HG03565 (cell line): ENCODE results near the gene OLAH.

Experiments used
- ATAC-seq: cut with Tn5 transposase; IDR thresholded peaks from one replicate; pipeline ENCODE4 v1.9.1; 2021; ENCODE audit warnings: mild to moderate bottlenecking, moderate library complexity; ENCODE audit not compliant: unreplicated experiment

The OLAH gene

DNA sequence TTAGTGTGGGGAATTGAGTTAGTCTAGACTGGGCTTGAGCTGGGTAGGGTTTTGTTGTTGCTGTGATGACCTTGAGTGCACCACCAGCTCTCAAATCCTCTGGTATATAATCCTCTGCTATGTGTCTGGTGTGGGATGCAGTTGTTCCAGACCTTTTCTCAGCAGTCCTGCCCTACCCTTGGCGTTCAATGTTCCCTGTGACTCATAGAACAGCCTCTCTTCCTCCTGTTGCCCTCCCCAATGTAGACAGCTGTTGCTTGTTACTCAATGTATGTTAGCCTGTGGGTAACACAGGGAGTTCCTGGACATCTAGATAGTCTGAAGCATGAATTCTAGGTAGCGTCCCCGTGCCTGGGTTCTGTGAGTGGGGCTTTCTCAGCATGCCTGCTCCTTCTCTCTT is 25.1 kb downstream of the OLAH start:
- no peak for ATAC-seq

DNA sequence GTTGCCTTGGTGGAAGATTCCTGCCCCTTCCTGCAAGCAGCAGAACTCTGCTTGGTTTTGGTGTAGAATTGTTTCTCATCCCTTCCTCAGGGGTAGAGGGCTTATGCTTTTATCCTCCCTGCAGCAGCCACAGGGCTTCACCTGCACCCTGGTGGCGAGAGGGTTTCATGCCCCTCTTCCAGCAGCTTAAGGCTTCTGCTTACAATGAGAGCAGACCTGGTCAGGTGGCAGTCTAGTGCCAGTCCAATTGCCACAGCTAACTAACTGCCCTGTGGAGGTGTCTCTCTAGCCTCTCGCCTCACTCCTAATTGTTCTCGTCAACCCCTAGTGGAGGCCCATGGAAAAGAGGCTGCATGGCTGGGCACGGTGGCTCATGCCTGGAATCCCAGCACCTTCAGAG is 25.5 kb downstream of the OLAH start:
- ATAC-seq: no peak

- no peak for ATAC-seq
Measured at GRCh38 chr10:15072358-15072757, 28.6 kb downstream of the OLAH start.

- ATAC-seq: no peak
Measured at GRCh38 chr10:15075421-15075820, 31.7 kb downstream of the OLAH start.

DNA sequence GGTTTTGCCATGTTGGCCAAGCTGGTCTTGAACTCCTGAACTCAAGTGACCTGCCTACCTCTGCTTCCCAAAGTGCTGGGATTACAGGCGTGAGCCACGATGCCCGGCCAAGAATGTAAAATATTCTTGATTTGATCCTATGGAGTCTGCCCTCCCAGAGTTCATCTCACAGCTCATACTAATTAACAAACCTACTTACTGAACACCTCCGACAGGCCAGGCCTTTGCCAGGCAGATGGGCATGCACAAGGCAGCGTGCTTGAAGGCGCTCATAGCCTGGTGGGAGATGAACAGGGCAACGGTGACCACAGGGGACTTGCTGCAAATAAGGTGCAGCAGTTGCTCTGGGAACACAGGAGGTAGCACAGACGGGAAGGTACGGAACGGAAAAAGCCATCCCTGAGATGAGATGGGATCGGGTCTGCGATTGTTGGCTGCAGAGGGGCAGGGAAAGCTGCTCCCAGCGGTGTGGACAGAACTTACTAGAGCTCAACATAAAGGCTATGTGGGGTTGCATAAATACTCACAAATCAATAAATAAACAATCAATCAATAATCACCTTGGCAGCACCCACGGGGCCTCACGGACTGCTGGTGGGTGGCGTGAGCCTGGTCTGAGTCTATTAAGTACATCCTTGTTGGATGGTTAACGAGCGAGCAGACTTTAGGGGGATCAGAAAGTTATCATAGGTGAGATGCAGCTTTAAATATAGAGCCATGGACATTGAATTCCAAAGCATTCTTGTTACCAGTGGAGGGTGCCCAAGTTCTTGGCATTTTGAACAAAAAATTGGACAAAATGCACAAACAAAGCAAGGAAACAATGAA is 40.1 kb downstream of the OLAH start:
- no peak for ATAC-seq

- no peak for ATAC-seq
Measured at GRCh38 chr10:15084502-15084922, 40.8 kb downstream of the OLAH start.

DNA sequence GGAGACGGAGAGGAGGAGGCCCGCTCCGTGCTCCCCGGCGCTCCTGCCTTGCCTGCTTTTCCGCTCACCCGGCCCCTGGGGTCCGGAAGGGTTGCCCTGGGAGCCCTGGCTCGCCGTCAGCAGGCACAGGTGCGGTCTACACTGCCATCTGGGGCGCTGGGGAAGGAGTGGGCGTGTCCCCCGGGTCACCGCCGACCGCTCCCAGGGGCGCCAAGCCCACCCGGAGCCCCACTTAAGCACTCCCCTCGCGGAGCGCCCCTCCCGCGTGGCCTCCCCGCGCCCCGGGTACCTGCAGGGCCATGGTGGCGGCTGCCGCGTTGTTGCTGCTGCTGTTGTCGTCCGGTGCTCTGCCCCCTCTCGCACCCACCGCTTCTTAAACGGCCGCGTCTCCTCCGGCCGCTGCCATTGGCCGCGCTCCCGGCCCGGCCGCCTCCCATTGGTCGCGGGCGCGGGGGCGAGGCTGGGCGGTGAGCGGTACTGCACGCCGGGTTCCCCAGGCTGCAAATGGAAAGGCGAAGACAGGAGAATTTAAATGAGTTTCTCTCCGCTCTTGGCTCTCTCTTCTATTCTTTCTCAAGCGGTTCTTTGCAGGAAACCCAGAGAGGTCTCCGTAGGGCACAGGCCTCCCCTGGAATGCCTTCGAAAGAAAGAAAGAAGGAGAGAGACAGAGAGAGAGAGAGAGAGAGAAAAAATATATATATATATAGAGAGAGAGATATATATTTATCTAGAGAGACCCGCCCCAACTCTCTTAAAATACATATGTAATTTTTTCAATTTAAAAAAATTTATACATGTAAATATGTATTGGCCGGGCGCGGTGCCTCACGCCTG is 44.9 kb downstream of the OLAH start, which contains the start of gene ACBD7:
Gene ACBD7, minus strand, starts transcription at position 349 of the 834 bp plus-strand sequence. Its CDS starts 48 bp downstream, at position 301.
- peak; percentile 93 for ATAC-seq

- no peak for ATAC-seq
Measured at GRCh38 chr10:15091418-15091817, 47.7 kb downstream of the OLAH start.

DNA sequence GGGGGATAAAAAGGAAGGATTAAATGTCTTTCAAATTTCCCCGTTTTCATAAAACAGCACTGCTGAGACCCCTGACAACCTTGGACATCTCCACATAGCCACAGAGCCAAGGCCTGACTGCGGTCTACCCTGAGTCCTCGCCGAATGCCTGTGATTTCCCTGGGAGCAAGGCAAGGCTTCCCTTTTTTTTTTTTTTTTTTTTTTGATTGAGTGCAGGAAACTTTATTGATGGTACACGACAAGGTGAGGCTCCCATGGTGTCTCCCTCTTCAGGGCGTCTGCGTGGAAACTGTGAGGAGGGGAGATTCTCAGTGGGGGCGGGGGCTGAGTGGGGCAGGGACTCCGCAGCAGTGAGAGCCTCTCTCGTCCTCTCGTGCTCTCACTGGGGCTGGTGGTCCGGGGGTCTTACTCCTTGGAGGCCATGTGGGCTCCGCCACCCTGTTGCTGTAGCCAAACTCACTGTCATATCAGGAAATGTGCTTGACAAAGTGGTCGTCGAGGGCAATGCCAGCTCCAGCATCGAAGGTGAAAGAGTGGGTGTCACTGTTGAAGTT is 49.2 kb downstream of the OLAH start:
- no peak for ATAC-seq

- ATAC-seq: peak; percentile 3
Measured at GRCh38 chr10:15096661-15097010, 52.9 kb downstream of the OLAH start.

DNA sequence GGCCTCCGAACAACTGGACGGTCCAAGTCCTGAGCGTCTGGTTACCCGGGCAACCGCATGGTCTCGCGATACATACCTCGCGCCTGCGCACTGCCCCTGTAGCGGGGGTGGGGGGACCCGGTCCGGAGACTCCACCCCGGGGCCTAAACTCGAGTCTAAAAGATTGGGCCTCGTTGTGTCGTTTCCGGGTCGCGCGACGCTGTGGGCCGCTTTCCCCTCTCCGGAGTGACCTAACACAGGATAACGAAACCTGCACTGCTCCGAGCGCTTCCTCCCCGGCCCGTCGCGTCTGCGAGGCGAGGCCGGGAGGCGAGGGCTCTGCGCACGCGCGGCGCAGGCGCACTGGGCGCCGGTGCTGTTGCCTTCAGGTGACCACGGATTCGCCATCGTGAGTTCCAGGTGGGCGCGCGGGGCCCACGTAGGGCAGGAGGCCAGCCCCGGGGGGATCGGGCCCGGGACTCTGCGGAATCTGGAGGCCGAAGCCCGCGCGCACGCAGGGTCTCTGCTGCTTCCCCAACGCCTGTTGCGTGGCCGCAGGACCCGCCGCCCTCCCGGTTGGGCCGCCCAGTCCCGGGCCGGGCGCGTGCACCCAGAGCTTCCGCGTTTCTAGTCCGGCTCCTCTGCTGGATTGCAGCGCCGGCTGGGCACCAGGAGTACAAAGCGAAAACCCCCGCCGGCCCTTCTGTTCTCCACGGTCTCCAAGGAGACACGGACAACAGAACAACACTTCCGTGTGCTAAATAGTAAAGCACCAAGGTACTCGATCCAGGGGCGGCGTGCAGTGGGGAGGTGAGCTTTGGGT is 53.5 kb downstream of the OLAH start, which contains the start of gene RPP38:
Gene RPP38, plus strand, starts transcription at position 345 of the 802 bp plus-strand sequence. CDS start 5,960 bp downstream, outside the sequence.
- ATAC-seq: peak; percentile 79

- no peak for ATAC-seq
Measured at GRCh38 chr10:15099886-15100285, 56.1 kb downstream of the OLAH start.

DNA sequence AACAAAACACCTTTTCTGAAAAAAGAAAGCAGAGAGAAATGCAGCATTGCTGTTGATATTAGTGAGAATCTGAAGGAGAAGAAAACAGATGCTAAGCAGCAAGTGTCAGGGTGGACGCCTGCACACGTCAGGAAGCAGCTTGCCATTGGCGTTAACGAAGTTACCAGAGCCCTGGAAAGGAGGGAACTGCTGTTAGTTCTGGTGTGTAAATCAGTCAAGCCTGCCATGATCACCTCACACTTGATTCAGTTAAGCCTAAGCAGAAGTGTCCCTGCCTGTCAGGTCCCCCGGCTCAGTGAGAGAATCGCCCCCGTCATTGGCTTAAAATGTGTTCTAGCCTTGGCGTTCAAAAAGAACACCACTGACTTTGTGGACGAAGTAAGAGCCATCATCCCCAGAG is 59.8 kb downstream of the OLAH start:
- no peak for ATAC-seq

DNA sequence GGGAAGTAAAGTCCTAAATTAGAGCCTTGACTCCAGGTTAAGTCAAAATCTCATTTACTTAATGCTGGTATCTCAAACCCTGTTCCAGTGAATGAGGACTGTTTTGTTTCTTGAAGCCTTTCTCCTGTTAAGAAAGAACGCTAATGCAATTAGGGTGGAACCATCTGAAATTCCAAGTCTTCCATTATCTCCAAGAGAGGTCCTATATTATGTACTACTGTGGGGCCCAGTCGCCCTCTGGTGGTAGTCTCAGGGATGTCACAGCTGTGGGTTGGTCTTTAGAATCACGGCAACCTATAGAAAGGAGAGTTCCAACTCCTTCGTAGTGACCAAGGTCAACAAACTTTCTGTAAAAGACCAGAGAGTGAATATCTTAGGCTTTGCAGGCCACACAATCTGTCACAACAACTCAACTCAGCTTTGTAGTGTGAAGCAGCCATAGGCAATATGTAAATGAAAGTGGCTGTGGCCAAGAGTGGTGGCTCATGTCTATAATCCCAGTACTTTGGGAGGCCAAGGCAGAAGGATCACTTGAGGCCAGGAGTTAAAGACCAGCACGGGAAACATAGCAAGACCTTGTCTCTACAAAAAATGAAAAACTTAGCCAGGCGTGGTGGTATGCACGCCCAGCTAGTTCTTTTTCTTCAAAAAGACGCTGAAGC is 62.7 kb downstream of the OLAH start:
- peak; percentile 90 for ATAC-seq

GRCh38 chr10:15112657-15113056 is 68.9 kb downstream of the OLAH start:
- ATAC-seq: no peak

DNA sequence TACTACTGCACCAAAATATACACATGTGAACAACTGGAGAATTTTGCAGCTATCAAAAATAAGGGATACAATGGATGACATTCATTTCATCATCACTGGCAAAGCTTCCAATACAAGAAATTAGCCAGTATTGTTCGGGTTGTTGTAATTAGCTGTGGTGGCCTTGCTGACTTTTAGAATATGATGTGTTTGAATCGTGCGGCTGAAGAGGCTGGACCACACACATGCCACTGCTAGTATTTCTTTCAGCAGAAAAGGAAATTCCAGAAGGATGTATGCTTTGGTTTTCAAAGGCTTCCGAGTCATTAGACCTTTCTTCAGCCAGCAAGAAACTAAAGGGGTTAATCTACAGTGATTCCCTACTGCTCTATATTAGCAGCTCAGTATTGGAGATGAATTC is 70.0 kb downstream of the OLAH start:
- no peak for ATAC-seq

GRCh38 chr10:15116225-15116624 is 72.5 kb downstream of the OLAH start:
- ATAC-seq: no peak

DNA sequence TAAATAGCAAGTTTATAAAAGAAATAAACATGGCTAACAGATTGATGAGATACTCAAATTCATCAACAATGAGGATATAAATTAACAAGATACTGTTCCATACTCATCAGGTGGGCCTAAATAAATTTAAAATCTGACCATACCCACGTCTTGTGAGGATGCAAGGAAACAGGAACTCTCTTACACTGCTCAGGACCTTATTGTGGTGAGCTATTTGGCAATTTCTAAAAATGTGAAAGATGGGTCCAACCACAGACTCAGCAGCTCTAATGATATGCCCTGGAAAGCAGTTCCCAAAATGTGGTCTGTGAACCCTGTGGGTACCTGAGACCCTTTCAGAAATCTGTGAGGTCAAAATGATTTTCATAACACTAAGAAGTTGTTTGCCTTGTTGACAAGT is 74.9 kb downstream of the OLAH start:
- ATAC-seq: no peak

DNA sequence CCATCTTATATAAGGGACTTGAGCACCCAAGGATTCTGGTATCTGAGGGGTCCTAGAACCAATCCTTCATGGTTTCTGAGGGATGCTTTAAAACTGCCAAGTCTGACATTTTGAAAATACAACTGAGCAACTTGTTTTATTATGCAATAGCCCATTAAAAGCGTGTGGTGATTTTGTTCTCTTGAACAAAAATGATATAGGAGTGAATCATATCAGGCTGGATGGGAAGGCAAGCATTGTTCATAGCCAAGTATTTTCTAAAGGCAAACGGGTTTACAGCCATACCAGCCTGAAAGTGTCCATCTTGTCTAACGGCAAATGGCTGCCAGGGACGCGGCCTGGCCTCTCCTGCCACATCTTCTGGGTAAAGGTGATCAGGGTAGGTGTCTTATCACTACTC is 76.8 kb downstream of the OLAH start:
- no peak for ATAC-seq

- no peak for ATAC-seq
Measured at GRCh38 chr10:15121707-15122106, 78.0 kb downstream of the OLAH start.
